Dermis blood vessel endothelial cell (primary cell): ENCODE results near the gene CNTN5. TPM values are rescaled to one million over a fixed set of nuclear protein-coding genes. Genes with fewer than 3 reads are reported as not detected.

ENCODE experiments used
- DNase-seq: peaks from one replicate; pipeline ENCODE4 v3.0.0; 2010
- total RNA-seq: library from RNA; depleted of rRNA; stranded (reverse); fragments of >200 nt; gene quantifications from 2 replicates; pipeline ENCODE4 v1.2.3, GENCODE V29; 2014

CNTN5 gene
- total RNA-seq, 1 donor from 2014 or later: not detected

- DNase-seq: no peak
These were observed 389.9 kb downstream of the CNTN5 start for GRCh38 chr11:99410636-99411035.

GRCh38 chr11:99418927-99419720, 398.4 kb downstream of the CNTN5 start:
- no peak for DNase-seq

- DNase-seq: no peak
These were observed 399.2 kb downstream of the CNTN5 start for GRCh38 chr11:99419991-99420390.

GRCh38 chr11:99422581-99423427, 402.1 kb downstream of the CNTN5 start:
- no peak for DNase-seq

- no peak for DNase-seq
These were observed 402.8 kb downstream of the CNTN5 start for GRCh38 chr11:99423428-99423983.

GRCh38 chr11:99424313-99425084, 403.8 kb downstream of the CNTN5 start:
- DNase-seq: no peak

- no peak for DNase-seq
These were observed 404.8 kb downstream of the CNTN5 start for GRCh38 chr11:99425596-99425995.

- no peak for DNase-seq
These were observed 411.9 kb downstream of the CNTN5 start for GRCh38 chr11:99432677-99433076.

- DNase-seq: no peak
These were observed 422.5 kb downstream of the CNTN5 start for GRCh38 chr11:99443276-99443675.

- no peak for DNase-seq
These were observed 425.7 kb downstream of the CNTN5 start for GRCh38 chr11:99446400-99446799.

GRCh38 chr11:99449345-99449744, 428.6 kb downstream of the CNTN5 start:
- DNase-seq: no peak

GRCh38 chr11:99452075-99452474, 431.3 kb downstream of the CNTN5 start:
- no peak for DNase-seq

- DNase-seq: no peak
These were observed 441.2 kb downstream of the CNTN5 start for GRCh38 chr11:99461913-99462312.

GRCh38 chr11:99464985-99465384, 444.2 kb downstream of the CNTN5 start:
- no peak for DNase-seq

GRCh38 chr11:99489581-99489980, 468.8 kb downstream of the CNTN5 start:
- no peak for DNase-seq

GRCh38 chr11:99494065-99494464, 473.3 kb downstream of the CNTN5 start:
- DNase-seq: no peak

- DNase-seq: no peak
These were observed 480.9 kb downstream of the CNTN5 start for GRCh38 chr11:99501655-99502054.

GRCh38 chr11:99505316-99505715, 484.6 kb downstream of the CNTN5 start:
- no peak for DNase-seq

- no peak for DNase-seq
These were observed 485.1 kb downstream of the CNTN5 start for GRCh38 chr11:99505831-99506230.

GRCh38 chr11:99509863-99510262, 489.1 kb downstream of the CNTN5 start:
- no peak for DNase-seq

- no peak for DNase-seq
These were observed 492.6 kb downstream of the CNTN5 start for GRCh38 chr11:99513368-99513767.

GRCh38 chr11:99519095-99519494, 498.3 kb downstream of the CNTN5 start:
- no peak for DNase-seq
